H1 (cell line): ENCODE results near the gene FRRS1L. TPM values are rescaled to one million over a fixed set of nuclear protein-coding genes. Genes with fewer than 3 reads are reported as not detected.

Experiments used
- CTCF ChIA-PET: fragments of 300-600 bp; sonication (Branson Sonifier 250); formaldehyde crosslinking; loops from one replicate; lab custom pipeline; 2021; ENCODE audit not compliant: partially characterized antibody; lab: Charles Lee
- POLR2A ChIA-PET: fragments of 300-600 bp; sonication (Branson Sonifier 250); formaldehyde crosslinking; loops from one replicate; lab custom pipeline; 2021; ENCODE audit warnings: inconsistent platforms; ENCODE audit not compliant: partially characterized antibody; lab: Charles Lee
- DNase-seq, 2 experiments: peaks; one replicate each; pipeline versions ENCODE4 v3.0.0 to v3.0.0-alpha.2; 2010 to 2022; ENCODE audit warnings: low spot score in 2 of 2, low read depth in 1 of 2, mixed read lengths in 1 of 2
- FAIRE-seq: peaks from 2 replicates; lab custom pipeline; 2011; peaks lifted over from hg19 to GRCh38; lab: Jason Lieb, UNC
- H2AFZ ChIP-seq: 2 replicates; pipeline ENCODE4 v1.8.1; 2012; ENCODE audit warnings: low read length, inconsistent platforms
- H2AK5ac ChIP-seq: 2 replicates; pipeline ENCODE4 v1.6.1; 2013; ENCODE audit warnings: low read depth, low read length
- H2BK120ac ChIP-seq: replicated peaks from 2 replicates; pipeline ENCODE3; 2013; ENCODE audit warnings: low read depth, low read length, inconsistent platforms
- H2BK12ac ChIP-seq: 2 replicates; pipeline ENCODE4 v1.6.1; 2013; ENCODE audit warnings: low read depth, low read length
- H2BK15ac ChIP-seq: 2 replicates; pipeline ENCODE4 v1.6.1; 2013; ENCODE audit warnings: low read length
- H2BK20ac ChIP-seq: 2 replicates; pipeline ENCODE4 v1.6.1; 2013; ENCODE audit warnings: low read length
- H2BK5ac ChIP-seq: 2 replicates; pipeline ENCODE4 v1.6.1; 2013; ENCODE audit warnings: low read depth, low read length
- H3K14ac ChIP-seq: 2 replicates; pipeline ENCODE4 v1.6.1; 2013; ENCODE audit warnings: inconsistent platforms; ENCODE audit not compliant: insufficient read length
- H3K18ac ChIP-seq: 2 replicates; pipeline ENCODE4 v1.6.1; 2013; ENCODE audit warnings: low read length; ENCODE audit errors: extremely low read depth
- H3K23ac ChIP-seq: 2 replicates; pipeline ENCODE4 v1.6.1; 2013; ENCODE audit warnings: inconsistent platforms; ENCODE audit not compliant: insufficient read length
- H3K23me2 ChIP-seq: 2 replicates; pipeline ENCODE4 v1.6.1; 2013; ENCODE audit warnings: low read depth, low read length
- H3K27ac ChIP-seq: 2 replicates; pipeline ENCODE4 v1.6.1; 2011; ENCODE audit warnings: low read depth, low read length, inconsistent platforms
- H3K27me3 ChIP-seq, 4 experiments: replicated peaks in 1 of 4; 1 replicate in 1 of 4; 2 replicates in 3 of 4; pipeline versions ENCODE4 v1.6.1 to v1.8.1; 2011 to 2013; ENCODE audit warnings: low read length in 3 of 4, mild to moderate bottlenecking in 3 of 4, inconsistent platforms in 2 of 4, mixed read lengths in 2 of 4, moderate library complexity in 1 of 4; ENCODE audit not compliant: control insufficient read depth in 3 of 4, insufficient read depth in 3 of 4; ENCODE audit errors: extremely low read depth in 1 of 4
- H3K36me3 ChIP-seq, 4 experiments: 2 replicates each; pipeline versions ENCODE4 v1.6.1 to v1.8.1; 2011 to 2013; ENCODE audit warnings: mild to moderate bottlenecking in 4 of 4, low read length in 3 of 4, moderate library complexity in 2 of 4, control low read depth in 1 of 4, inconsistent platforms in 1 of 4; ENCODE audit not compliant: insufficient read depth in 4 of 4, control insufficient read depth in 2 of 4
- H3K4ac ChIP-seq: replicated peaks from 2 replicates; pipeline ENCODE3; 2013; ENCODE audit warnings: low read length, low read depth, mixed read lengths, inconsistent platforms; ENCODE audit not compliant: insufficient read length
- H3K4me1 ChIP-seq, 4 experiments: replicated peaks in 1 of 4; 1 replicate in 1 of 4; 2 replicates in 3 of 4; pipeline versions ENCODE4 v1.6.1 to v1.8.1; 2011 to 2013; ENCODE audit warnings: low read length in 3 of 4, inconsistent platforms in 2 of 4, mixed read lengths in 1 of 4; ENCODE audit not compliant: insufficient read depth in 4 of 4, control insufficient read depth in 3 of 4
- H3K4me2 ChIP-seq, 2 experiments: 2 replicates each; pipeline versions ENCODE4 v1.6.1 to v1.8.1; 2011 to 2013; ENCODE audit warnings: low read depth in 2 of 2, low read length in 2 of 2, control low read depth in 1 of 2, inconsistent platforms in 1 of 2, mild to moderate bottlenecking in 1 of 2; ENCODE audit not compliant: insufficient read depth in 1 of 2
- H3K4me3 ChIP-seq, 4 experiments: fragments of 200-600, 300-600 bp in 1 of 4; sonication (generic), shearing (Covaris generic), sonication (Bioruptor Twin) in 1 of 4; 2 replicates each; pipeline versions ENCODE4 v1.5.1 to v1.8.1; 2011 to 2016; ENCODE audit warnings: low read length in 4 of 4, low read depth in 3 of 4, control low read depth in 2 of 4, inconsistent platforms in 2 of 4, mild to moderate bottlenecking in 2 of 4, mixed read lengths in 1 of 4, moderate library complexity in 1 of 4; ENCODE audit not compliant: insufficient read depth in 2 of 4; ENCODE audit errors: extremely low read depth in 1 of 4
- H3K56ac ChIP-seq: replicated peaks from 2 replicates; pipeline ENCODE3; 2013; ENCODE audit warnings: low read depth, mild to moderate bottlenecking, mixed read lengths, low read length, inconsistent platforms; ENCODE audit not compliant: insufficient read length
- H3K79me1 ChIP-seq: 2 replicates; pipeline ENCODE4 v1.6.1; 2013; ENCODE audit warnings: low read depth, low read length, control low read depth
- H3K79me2 ChIP-seq, 2 experiments: 2 replicates each; pipeline versions ENCODE4 v1.6.1 to v1.8.1; 2012 to 2013; ENCODE audit warnings: low read length in 2 of 2, mild to moderate bottlenecking in 2 of 2, inconsistent platforms in 1 of 2; ENCODE audit not compliant: insufficient read depth in 2 of 2, control insufficient read depth in 1 of 2
- H3K9ac ChIP-seq, 4 experiments: replicated peaks in 1 of 4; 1 replicate in 1 of 4; 2 replicates in 3 of 4; pipeline versions ENCODE4 v1.6.1 to v1.8.1; 2011 to 2013; ENCODE audit warnings: low read depth in 3 of 4, low read length in 3 of 4, control low read depth in 2 of 4, mild to moderate bottlenecking in 2 of 4, moderate library complexity in 2 of 4, inconsistent platforms in 1 of 4; ENCODE audit errors: extremely low read depth in 1 of 4
- H3K9me3 ChIP-seq, 2 experiments: 2 replicates each; pipeline versions ENCODE4 v1.6.1 to v1.8.1; 2012 to 2013; ENCODE audit warnings: mild to moderate bottlenecking in 2 of 2, moderate library complexity in 2 of 2, control low read depth in 1 of 2, inconsistent platforms in 1 of 2, low read depth in 1 of 2, low read length in 1 of 2, mixed read lengths in 1 of 2; ENCODE audit not compliant: insufficient read depth in 2 of 2
- H4K20me1 ChIP-seq, 2 experiments: replicated peaks in 1 of 2; 2 replicates each; pipeline versions ENCODE3 to v1.8.1; 2011 to 2013; ENCODE audit warnings: inconsistent platforms in 2 of 2, low read length in 2 of 2, mild to moderate bottlenecking in 1 of 2; ENCODE audit not compliant: insufficient read depth in 2 of 2, control insufficient read depth in 1 of 2
- H4K5ac ChIP-seq: 2 replicates; pipeline ENCODE4 v1.6.1; 2013; ENCODE audit warnings: low read length, low read depth, mixed read lengths, inconsistent platforms; ENCODE audit not compliant: insufficient read length
- H4K8ac ChIP-seq: 2 replicates; pipeline ENCODE4 v1.8.0; 2013; ENCODE audit warnings: mild to moderate bottlenecking, moderate library complexity, low read length, inconsistent platforms; ENCODE audit not compliant: insufficient read depth; ENCODE audit errors: extremely low read depth
- H4K91ac ChIP-seq: replicated peaks from 2 replicates; pipeline ENCODE3; 2013; ENCODE audit warnings: low read length, mixed read lengths, inconsistent platforms; ENCODE audit not compliant: insufficient read length
- ASH2L ChIP-seq: fragments of 200-600, 300-600 bp; sonication (generic); IDR thresholded peaks from one replicate; pipeline ENCODE4 v1.7.1; 2017; ENCODE audit warnings: low read length
- CHD2 ChIP-seq: IDR thresholded peaks from 2 replicates; pipeline ENCODE4 v1.6.1; 2012; ENCODE audit warnings: low read length, improper control_type of control experiment
- KDM5A ChIP-seq: fragments of 200-600 bp; IDR thresholded peaks from 2 replicates; pipeline ENCODE4 v1.7.1; 2012; ENCODE audit warnings: mild to moderate bottlenecking, low read length, inconsistent platforms, mixed read lengths
- POLR2A ChIP-seq, 2 experiments: IDR thresholded peaks; 1 replicate in 1 of 2; 2 replicates in 1 of 2; pipeline ENCODE4 v1.6.1; 2011; ENCODE audit warnings: low read depth in 2 of 2, low read length in 2 of 2, mild to moderate bottlenecking in 2 of 2; ENCODE audit errors: control extremely low read depth in 1 of 2
- POLR2AphosphoS5 ChIP-seq: IDR thresholded peaks from 2 replicates; pipeline ENCODE4 v1.6.1; 2011; ENCODE audit warnings: low read depth, low read length
- RNF2 ChIP-seq: fragments of 200-900, 300-1000 bp; sonication (generic); IDR thresholded peaks from 2 replicates; pipeline ENCODE4 v1.7.1; 2016; ENCODE audit warnings: borderline replicate concordance, low read depth, mild to moderate bottlenecking, antibody characterized with exemption, low read length; ENCODE audit not compliant: poor library complexity, severe bottlenecking; ENCODE audit errors: missing control alignments
- SIRT6 ChIP-seq: IDR thresholded peaks from one replicate; pipeline ENCODE4 v1.7.1; 2012; ENCODE audit warnings: low read length, inconsistent platforms
- SP1 ChIP-seq: IDR thresholded peaks from 2 replicates; pipeline ENCODE4 v1.6.1; 2011; ENCODE audit warnings: low read depth, low read length
- SUZ12 ChIP-seq: fragments of 200-600 bp; sonication (generic); IDR thresholded peaks from 2 replicates; pipeline ENCODE4 v1.6.1; 2012; ENCODE audit warnings: mild to moderate bottlenecking, inconsistent platforms, low read length, moderate library complexity, mixed read lengths
- ZNF274 ChIP-seq: IDR thresholded peaks from 2 replicates; pipeline ENCODE4 v1.7.0; 2012; ENCODE audit warnings: low read length, borderline replicate concordance; ENCODE audit errors: extremely low read depth
- WGBS, 2 experiments: shearing (Covaris generic) in 1 of 2; methylation state at CpG; one replicate each; pipeline versions ENCODE4 v1.1.6 to v1.1.7; 2013 to 2015; ENCODE audit warnings: low lambda C conversion rate in 2 of 2, mixed read lengths in 2 of 2, inconsistent platforms in 1 of 2, low coverage in 1 of 2, missing lambda C conversion rate in 1 of 2; ENCODE audit not compliant: insufficient replicate concordance in 2 of 2, insufficient coverage in 1 of 2, insufficient read length in 1 of 2; ENCODE audit errors: extremely low coverage in 1 of 2, missing lambda C conversion rate in 1 of 2; 5-methylcytosine and 5-hydroxymethylcytosine counted together
- polyA plus RNA-seq, 7 experiments: library from polyadenylated mRNA; depleted of rRNA in 3 of 7; stranded (reverse) in 5 of 7; unstranded in 2 of 7; fragments of >200 nt in 5 of 7; fragments of 200-250 nt in 2 of 7; gene quantifications; 1 replicate in 5 of 7; 2 replicates in 1 of 7; 4 replicates in 1 of 7; pipeline versions ENCODE4 v1.2.1 to v1.2.3, GENCODE V29; 2011 to 2013; ENCODE audit warnings: missing spikeins in 2 of 7, mixed read lengths in 2 of 7
- total RNA-seq: library from RNA; stranded (reverse); fragmentation: NEBNext Ultra II Directional; extraction: Animal tissue kit (Norgen Biotek cat#: 25700); gene quantifications from 2 replicates; pipeline ENCODE4 v1.2.1, GENCODE V29; 2021
- TF ChIP-seq, protein P1 (sequence below): IDR thresholded peaks from 2 replicates; pipeline ENCODE4 v1.6.1; 2011; ENCODE audit warnings: low read length, improper control_type of control experiment

The FRRS1L gene
- total and polyA plus RNA-seq, 2 of the 8 experiments (the other 6 are each of a cell fraction or from before 2014, with no cell fraction given) = 1.0 to 2.2 TPM

DNA sequence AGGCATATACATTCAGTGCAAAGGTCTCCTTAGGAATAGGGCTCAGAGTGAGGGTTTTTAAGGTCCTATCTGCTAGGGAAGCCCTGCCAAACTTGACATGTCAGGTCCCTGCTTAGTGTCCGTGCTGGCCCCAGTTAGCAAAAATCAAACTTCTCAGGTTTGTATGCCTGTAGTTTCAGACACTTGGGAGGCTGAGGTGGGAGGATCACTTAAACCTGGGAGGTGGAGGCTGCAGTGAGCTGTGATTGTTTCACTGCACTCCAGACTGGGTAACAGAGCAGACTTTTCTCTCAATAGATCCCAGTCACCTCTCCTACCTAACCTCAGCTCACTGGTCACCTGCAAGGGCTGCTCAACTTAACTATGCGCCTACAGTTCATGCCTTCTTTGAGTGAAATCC lies 28.6 kb downstream of the FRRS1L start:
- TF ChIP-seq KDM5A = no peak
- no peak for TF ChIP-seq SP1
- no peak for TF ChIP-seq ZNF274
- TF ChIP-seq, protein P1, sequence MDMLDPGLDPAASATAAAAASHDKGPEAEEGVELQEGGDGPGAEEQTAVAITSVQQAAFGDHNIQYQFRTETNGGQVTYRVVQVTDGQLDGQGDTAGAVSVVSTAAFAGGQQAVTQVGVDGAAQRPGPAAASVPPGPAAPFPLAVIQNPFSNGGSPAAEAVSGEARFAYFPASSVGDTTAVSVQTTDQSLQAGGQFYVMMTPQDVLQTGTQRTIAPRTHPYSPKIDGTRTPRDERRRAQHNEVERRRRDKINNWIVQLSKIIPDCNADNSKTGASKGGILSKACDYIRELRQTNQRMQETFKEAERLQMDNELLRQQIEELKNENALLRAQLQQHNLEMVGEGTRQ = no peak
- no peak for TF ChIP-seq CHD2
- TF ChIP-seq SIRT6 = no peak
- no peak for TF ChIP-seq POLR2A (IDR thresholded peaks at IDR 0.05; ENCODE audit: control extremely low read depth in 1 of 2, low read depth in 2 of 2, low read length in 2 of 2)
- TF ChIP-seq POLR2AphosphoS5 = no peak
- TF ChIP-seq ASH2L = no peak
- TF ChIP-seq SUZ12 = no peak
- TF ChIP-seq RNF2 = no peak
- Histone ChIP-seq H4K8ac (no peak overlapping the region), H3K4me2 (no peak overlapping the region), H3K18ac (no peak overlapping the region), H3K27me3 (no peaks in the 10 kb centered on the region), H2AK5ac (no peak overlapping the region), H3K4ac (no peak overlapping the region), H4K20me1 (no peaks in the 10 kb centered on the region), H3K56ac (no peak overlapping the region), H2BK5ac (no peak overlapping the region), H3K36me3 (no peaks in the 10 kb centered on the region), H4K91ac (no peak overlapping the region), H3K4me1 (no peaks in the 10 kb centered on the region), H2BK15ac (no peak overlapping the region), H3K23me2 (no peaks in the 10 kb centered on the region), H3K23ac (no peak overlapping the region), H2BK12ac (no peak overlapping the region), H4K5ac (no peak overlapping the region), H3K9ac (no peak overlapping the region), H3K9me3 (no peaks in the 10 kb centered on the region), H3K14ac (no peak overlapping the region), H2AFZ (no peak overlapping the region), H3K27ac (no peak overlapping the region), H3K79me2 (no peaks in the 10 kb centered on the region), H2BK20ac (no peak overlapping the region), H3K79me1 (no peaks in the 10 kb centered on the region), H3K4me3 (no peak overlapping the region), H2BK120ac (no peak overlapping the region)
- no peak for DNase-seq
- POLR2A ChIA-PET = no interaction called here
- FAIRE-seq = no peak
- CTCF ChIA-PET = no interaction called here
- 91% methylated on average over 2 of the region's 2 CpGs; no CpG with 5 or more reads in 1 of the 2 experiments for WGBS, 2 experiments
